ENCODE measurements around the gene CHST15. TPM values are rescaled to one million over a fixed set of nuclear protein-coding genes. Genes with fewer than 3 reads are reported as not detected.

CHST15 gene
- total RNA-seq, 1 donor from 2014 or later, result 4.5 TPM

DNA sequence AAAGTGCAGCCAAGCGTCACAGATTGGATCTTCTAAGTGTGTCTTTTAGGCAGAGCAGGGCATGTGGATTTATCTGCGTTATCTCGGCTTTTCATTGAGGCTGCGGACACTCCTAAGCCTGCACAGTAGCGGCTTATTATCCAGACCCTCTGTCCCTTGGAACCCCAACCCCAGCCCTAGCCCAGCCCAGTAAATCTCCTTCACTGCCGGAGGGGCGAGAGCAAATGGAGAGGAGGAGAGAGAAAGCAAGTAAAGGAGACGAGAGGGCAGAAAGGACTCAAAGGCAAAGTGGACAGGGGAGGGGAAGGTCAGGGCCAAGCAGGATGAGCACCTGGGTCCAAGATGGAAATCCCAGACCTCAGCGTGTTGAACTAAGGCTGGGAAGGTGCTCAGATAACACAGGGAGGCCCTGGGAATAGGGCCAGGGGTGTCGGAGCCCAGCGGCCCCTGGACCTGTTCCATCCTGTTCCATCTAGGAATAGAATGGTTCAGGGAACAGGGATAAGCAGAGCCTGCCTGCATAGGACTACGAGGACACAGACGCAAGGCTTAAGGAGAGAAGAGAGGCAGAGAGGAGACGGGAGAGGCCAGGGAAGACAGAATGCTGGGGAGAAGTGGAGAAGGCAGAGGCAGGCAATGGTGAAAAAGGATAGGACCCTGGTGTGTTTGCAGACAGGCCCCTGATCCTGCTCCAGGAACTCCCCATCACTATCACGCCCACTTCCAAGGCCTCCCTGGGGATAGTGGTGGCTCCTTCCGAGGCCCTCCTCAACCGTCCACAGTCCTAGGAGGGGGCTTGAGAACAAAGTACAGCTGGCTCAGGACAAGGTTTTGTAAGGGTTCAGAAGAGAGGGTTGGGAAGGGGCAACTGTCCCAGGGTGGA is 99.6 kb downstream of the CHST15 start:
- Histone ChIP-seq H3K27ac (replicated peaks) (no peak overlapping the region), H3K9me3 (replicated peaks) (no peaks in the 10 kb centered on the region), H3K27me3 (ENCODE audit: low read depth) (peaks cover 75% of the 10 kb centered on the region), H3K4me1 (peaks cover 18% of the 10 kb centered on the region), H3K36me3 (no peaks in the 10 kb centered on the region), H3K4me3 (no peak overlapping the region)
- TF ChIP-seq, protein P1, sequence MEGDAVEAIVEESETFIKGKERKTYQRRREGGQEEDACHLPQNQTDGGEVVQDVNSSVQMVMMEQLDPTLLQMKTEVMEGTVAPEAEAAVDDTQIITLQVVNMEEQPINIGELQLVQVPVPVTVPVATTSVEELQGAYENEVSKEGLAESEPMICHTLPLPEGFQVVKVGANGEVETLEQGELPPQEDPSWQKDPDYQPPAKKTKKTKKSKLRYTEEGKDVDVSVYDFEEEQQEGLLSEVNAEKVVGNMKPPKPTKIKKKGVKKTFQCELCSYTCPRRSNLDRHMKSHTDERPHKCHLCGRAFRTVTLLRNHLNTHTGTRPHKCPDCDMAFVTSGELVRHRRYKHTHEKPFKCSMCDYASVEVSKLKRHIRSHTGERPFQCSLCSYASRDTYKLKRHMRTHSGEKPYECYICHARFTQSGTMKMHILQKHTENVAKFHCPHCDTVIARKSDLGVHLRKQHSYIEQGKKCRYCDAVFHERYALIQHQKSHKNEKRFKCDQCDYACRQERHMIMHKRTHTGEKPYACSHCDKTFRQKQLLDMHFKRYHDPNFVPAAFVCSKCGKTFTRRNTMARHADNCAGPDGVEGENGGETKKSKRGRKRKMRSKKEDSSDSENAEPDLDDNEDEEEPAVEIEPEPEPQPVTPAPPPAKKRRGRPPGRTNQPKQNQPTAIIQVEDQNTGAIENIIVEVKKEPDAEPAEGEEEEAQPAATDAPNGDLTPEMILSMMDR (IDR thresholded peaks at IDR 0.05; ENCODE audit: borderline replicate concordance), result no peak
- DNase-seq, result no peak
- intact Hi-C loops (cut with micrococcal nuclease), result loop anchor here (1.0 to 10.0 kb wide), 2 partner anchors 271 to 396 kb away; no protein-coding TSS in a partner anchor

DNA sequence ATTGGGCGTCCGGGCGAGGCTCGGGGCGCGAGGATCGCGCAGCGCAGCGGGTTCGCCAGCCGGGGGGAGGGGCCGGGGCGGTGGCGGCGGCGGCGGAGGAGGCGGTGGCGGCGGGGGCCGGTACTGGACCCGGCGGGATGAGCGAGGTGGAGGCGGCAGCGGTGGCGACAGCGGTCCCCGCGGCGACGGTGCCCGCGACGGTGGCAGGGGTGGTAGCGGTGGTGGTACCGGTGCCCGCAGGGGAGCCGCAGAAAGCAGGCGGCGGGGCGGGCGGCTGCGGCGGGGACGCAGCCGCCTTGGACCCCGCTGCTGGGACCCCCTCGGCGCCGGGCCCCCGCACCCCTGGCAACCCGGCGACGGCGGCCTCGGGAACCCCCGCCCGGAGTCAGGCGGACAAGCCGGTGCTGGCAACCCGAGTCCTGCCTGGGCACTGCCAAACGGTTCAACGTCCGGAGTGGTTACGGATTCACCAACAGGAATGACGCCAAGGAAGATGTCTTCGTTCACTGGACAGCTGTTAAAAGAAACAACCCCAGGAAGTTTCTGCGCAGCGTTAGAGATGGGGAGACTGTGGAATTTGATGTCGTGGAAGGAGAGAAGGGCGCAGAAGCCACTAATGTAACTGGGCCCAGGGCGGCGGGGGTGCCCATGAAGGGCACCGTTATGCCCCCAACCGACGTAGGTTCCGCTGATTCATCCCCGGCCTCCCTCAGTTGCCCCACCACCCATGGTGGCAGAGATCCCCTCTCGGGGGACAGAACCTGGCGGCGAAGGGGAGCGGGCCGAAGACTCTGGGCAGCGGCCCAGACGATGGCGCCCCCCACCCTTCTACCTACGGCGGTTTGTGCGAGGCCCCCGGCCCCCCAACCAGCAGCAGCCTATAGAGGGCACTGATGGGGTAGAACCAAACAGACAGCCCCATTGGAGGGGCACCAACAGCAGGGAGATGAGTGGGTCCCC is 101.5 kb downstream of the CHST15 start:
- Histone ChIP-seq H3K9me3 (replicated peaks) (peaks cover 6% of the 10 kb centered on the region), H3K36me3 (no peaks in the 10 kb centered on the region), H3K27me3 (ENCODE audit: low read depth) (peaks cover 92% of the 10 kb centered on the region), H3K27ac (replicated peaks) (no peak overlapping the region), H3K4me1 (peaks cover 18% of the 10 kb centered on the region), H3K4me3 (peak overlapping the region; percentile 17)
- TF ChIP-seq, protein P1 (IDR thresholded peaks at IDR 0.05; ENCODE audit: borderline replicate concordance), result no peak
- intact Hi-C loops (cut with micrococcal nuclease), result loop anchor here (10.0 kb wide), 1 partner anchor 273 kb away; no protein-coding TSS in a partner anchor
- no peak for DNase-seq

DNA sequence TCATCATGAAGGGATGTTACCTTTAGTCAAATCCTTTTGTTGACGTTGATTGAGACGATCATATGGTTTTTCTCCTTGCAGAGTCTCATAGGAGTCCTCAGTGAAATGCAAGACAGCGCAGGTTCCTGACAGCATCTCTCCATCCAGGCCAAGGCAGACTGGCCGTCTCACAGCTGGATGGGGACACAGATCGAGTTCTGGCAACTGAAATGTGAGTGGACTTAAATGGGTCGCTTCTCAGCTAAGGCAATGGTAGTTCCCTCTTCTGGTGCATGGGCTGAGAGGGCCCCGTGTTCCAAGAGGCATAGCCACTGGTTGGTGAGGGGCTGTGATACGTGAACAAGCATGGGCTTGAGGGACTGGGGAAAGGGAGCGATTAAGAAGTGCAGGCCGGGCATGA is 102.5 kb downstream of the CHST15 start:
- Histone ChIP-seq H3K36me3 (no peaks in the 10 kb centered on the region), H3K4me3 (no peak overlapping the region), H3K9me3 (replicated peaks) (peaks cover 15% of the 10 kb centered on the region), H3K27ac (replicated peaks) (no peak overlapping the region), H3K4me1 (peaks cover 18% of the 10 kb centered on the region), H3K27me3 (ENCODE audit: low read depth) (peaks cover 91% of the 10 kb centered on the region)
- DNase-seq, result no peak
- TF ChIP-seq, protein P1 (IDR thresholded peaks at IDR 0.05; ENCODE audit: borderline replicate concordance), result no peak
- intact Hi-C loops (cut with micrococcal nuclease), result loop anchor here (10.0 kb wide), 1 partner anchor 274 kb away; no protein-coding TSS in a partner anchor

DNA sequence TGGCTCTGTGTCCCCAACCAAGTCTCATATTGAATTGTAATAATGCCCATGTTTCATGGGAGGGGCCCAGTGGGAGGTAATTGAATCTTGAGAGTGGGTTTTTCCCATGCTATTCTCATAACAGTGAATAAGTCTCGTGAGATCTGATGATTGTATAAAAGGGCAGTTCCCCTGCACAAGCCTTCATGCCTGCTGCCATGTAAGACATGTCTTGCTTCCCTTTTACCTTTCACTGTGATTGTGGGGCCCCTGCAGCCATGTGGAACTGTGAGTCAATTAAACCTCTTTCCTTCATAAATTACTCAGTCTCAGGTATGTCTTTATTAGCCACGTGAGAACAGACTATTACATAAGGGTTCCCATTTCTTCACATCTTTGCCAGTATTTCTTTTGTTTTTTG is 104.7 kb downstream of the CHST15 start:
- TF ChIP-seq, protein P1 (IDR thresholded peaks at IDR 0.05; ENCODE audit: borderline replicate concordance), result no peak
- DNase-seq, result no peak
- intact Hi-C loops (cut with micrococcal nuclease), result no loop called here
- Histone ChIP-seq H3K27ac (replicated peaks) (no peak overlapping the region), H3K36me3 (no peaks in the 10 kb centered on the region), H3K4me1 (no peaks in the 10 kb centered on the region), H3K27me3 (ENCODE audit: low read depth) (peaks cover 72% of the 10 kb centered on the region), H3K9me3 (replicated peaks) (peaks cover 23% of the 10 kb centered on the region), H3K4me3 (no peak overlapping the region)

DNA sequence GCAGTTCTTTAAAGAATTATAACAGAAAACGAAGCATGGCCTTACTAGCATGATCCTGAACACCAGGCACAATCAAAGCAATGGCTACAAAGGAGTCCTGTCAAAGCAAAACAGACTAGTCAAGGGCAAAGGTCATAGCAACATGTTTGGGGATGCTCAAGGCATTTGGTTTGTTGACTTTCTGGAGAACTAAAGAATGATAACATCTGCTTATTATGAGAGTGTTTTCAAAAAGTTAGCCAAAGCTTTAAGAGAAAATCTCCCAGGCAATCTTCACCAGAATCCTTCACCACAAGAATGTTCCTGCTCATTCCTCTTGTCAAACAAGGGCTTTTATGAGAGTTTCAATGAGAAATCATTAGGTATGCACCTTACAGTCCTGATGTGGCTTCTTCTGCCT is 106.7 kb downstream of the CHST15 start:
- intact Hi-C loops (cut with micrococcal nuclease), result no loop called here

More for the DNA sequence above, 106.7 kb downstream of the CHST15 start:
- Histone ChIP-seq H3K27me3 (ENCODE audit: low read depth) (peaks cover 53% of the 10 kb centered on the region), H3K36me3 (no peaks in the 10 kb centered on the region), H3K27ac (replicated peaks) (no peak overlapping the region), H3K4me1 (no peaks in the 10 kb centered on the region), H3K4me3 (no peak overlapping the region), H3K9me3 (replicated peaks) (peaks cover 25% of the 10 kb centered on the region)
- no peak for DNase-seq
- TF ChIP-seq, protein P1 (IDR thresholded peaks at IDR 0.05; ENCODE audit: borderline replicate concordance), result no peak
